HepG2 (cell line): ENCODE data around the gene SPTBN5. TPM values are rescaled to one million over a fixed set of nuclear protein-coding genes. Genes with fewer than 3 reads are reported as not detected.

Source experiments
- ATAC-seq: fragments of 200-7000 bp; cut with Tn5 transposase; 3 replicates; pipeline ENCODE4 v1.9.1; 2020; ENCODE audit warnings: mild to moderate bottlenecking, moderate library complexity
- BruUV-seq: library from RNA; stranded (reverse); fragments of 400-500 nt; replicated peaks from 2 replicates; lab custom pipeline; 2021; lab: Mats Ljungman, UMichigan
- CTCF ChIA-PET: fragments of 300-600 bp; formaldehyde crosslinking; extraction: SDS; loops from one replicate; lab custom pipeline; 2021; ENCODE audit warnings: low total read pairs, inconsistent platforms, low intra/inter-chr PET ratio; lab: Yijun Ruan, JAX
- POLR2A ChIA-PET: fragments of 350-600 bp; sonication (Branson Sonifier 250); formaldehyde crosslinking; loops from one replicate; lab custom pipeline; 2020; ENCODE audit warnings: antibody characterized with exemption, inconsistent platforms; lab: Yijun Ruan, JAX
- DNase-seq: peaks from one replicate; pipeline ENCODE4 v3.0.0-alpha.2; 2015; ENCODE audit warnings: low spot score
- FAIRE-seq: peaks from 3 replicates; lab custom pipeline; 2011; peaks lifted over from hg19 to GRCh38; lab: Jason Lieb, UNC
- H2AFZ ChIP-seq: one replicate; pipeline ENCODE4 v1.6.1; 2011; ENCODE audit warnings: low read length, inconsistent platforms
- H3K27ac ChIP-seq: fragments of 300-600 bp; 3 replicates; pipeline ENCODE4 v1.8.0; 2011; ENCODE audit warnings: mixed run types, mild to moderate bottlenecking, mixed read lengths, low read length, inconsistent platforms; ENCODE audit not compliant: insufficient read depth; ENCODE audit errors: extremely low read length
- H3K27me3 ChIP-seq, 2 experiments: fragments of 200-600 bp in 1 of 2; 2 replicates in 1 of 2; 3 replicates in 1 of 2; pipeline versions ENCODE4 v1.6.0 to v1.8.0; 2011; ENCODE audit warnings: low read length in 2 of 2, mild to moderate bottlenecking in 2 of 2, moderate library complexity in 2 of 2, inconsistent platforms in 1 of 2; ENCODE audit not compliant: insufficient read depth in 2 of 2, control insufficient read depth in 1 of 2
- H3K36me3 ChIP-seq, 2 experiments: fragments of 200-600 bp in 1 of 2; replicated peaks in 1 of 2; 2 replicates in 1 of 2; 3 replicates in 1 of 2; pipeline versions ENCODE4 v1.5.1 to v1.8.0; 2011; ENCODE audit warnings: low read length in 2 of 2, inconsistent platforms in 1 of 2; ENCODE audit not compliant: insufficient read depth in 2 of 2, control insufficient read depth in 1 of 2
- H3K4me1 ChIP-seq: 2 replicates; pipeline ENCODE4 v1.5.1; 2012; ENCODE audit warnings: low read length, inconsistent platforms; ENCODE audit not compliant: insufficient read depth
- H3K4me2 ChIP-seq: 2 replicates; pipeline ENCODE4 v1.6.0; 2011; ENCODE audit warnings: low read depth, low read length, inconsistent platforms
- H3K4me3 ChIP-seq, 3 experiments: fragments of 200-600 bp in 1 of 3; sonication (generic), shearing (Covaris generic) in 1 of 3; replicated peaks in 1 of 3; 2 replicates each; pipeline ENCODE4 v1.5.1; 2011 to 2016; ENCODE audit warnings: low read length in 3 of 3, inconsistent platforms in 2 of 3, low read depth in 2 of 3, mild to moderate bottlenecking in 2 of 3, control low read depth in 1 of 3, mixed read lengths in 1 of 3; ENCODE audit not compliant: insufficient read depth in 1 of 3
- H3K79me2 ChIP-seq: one replicate; pipeline ENCODE4 v1.6.1; 2011; ENCODE audit warnings: low read length, inconsistent platforms; ENCODE audit not compliant: insufficient read depth
- H3K9ac ChIP-seq: 2 replicates; pipeline ENCODE4 v1.6.0; 2011; ENCODE audit warnings: mild to moderate bottlenecking, low read depth, low read length, inconsistent platforms; ENCODE audit not compliant: insufficient read depth
- H3K9me3 ChIP-seq: 2 replicates; pipeline ENCODE4 v1.5.1; 2012; ENCODE audit warnings: mild to moderate bottlenecking, low read length
- H4K20me1 ChIP-seq: 2 replicates; pipeline ENCODE4 v1.6.0; 2011; ENCODE audit warnings: inconsistent platforms, mild to moderate bottlenecking, low read length, moderate library complexity; ENCODE audit not compliant: insufficient read depth
- AHDC1 ChIP-seq: sonication (generic); formaldehyde crosslinking; IDR thresholded peaks from 2 replicates; pipeline ENCODE4 v1.5.1; 2020; ENCODE audit warnings: mild to moderate bottlenecking, missing genetic modification reagents, borderline replicate concordance
- ARID4A ChIP-seq: sonication (generic); formaldehyde crosslinking; IDR thresholded peaks from 2 replicates; pipeline ENCODE4 v1.5.0; 2020; ENCODE audit warnings: mild to moderate bottlenecking, missing genetic modification reagents, borderline replicate concordance
- IKZF5 ChIP-seq: IDR thresholded peaks from 2 replicates; pipeline ENCODE4 v1.6.1; 2018; ENCODE audit warnings: missing genetic modification reagents, mild to moderate bottlenecking, missing compliant biosample characterization
- POLR2AphosphoS2 ChIP-seq: IDR thresholded peaks from 2 replicates; pipeline ENCODE4 v1.6.1; 2011; ENCODE audit warnings: low read depth, low read length, improper control_type of control experiment
- TBX2 ChIP-seq: sonication (generic); formaldehyde crosslinking; IDR thresholded peaks from 2 replicates; pipeline ENCODE4 v1.5.0; 2020; ENCODE audit warnings: missing genetic modification reagents, mild to moderate bottlenecking, borderline replicate concordance
- TBX3 ChIP-seq: fragments of 450-650 bp; IDR thresholded peaks from 2 replicates; pipeline ENCODE4 v1.6.1; 2017; ENCODE audit warnings: antibody characterized with exemption, mild to moderate bottlenecking, inconsistent platforms, borderline replicate concordance
- TEF ChIP-seq: sonication (generic); formaldehyde crosslinking; IDR thresholded peaks from 2 replicates; pipeline ENCODE4 v1.5.0; 2020; ENCODE audit warnings: missing genetic modification reagents
- ZNF564 ChIP-seq: sonication (generic); formaldehyde crosslinking; IDR thresholded peaks from 2 replicates; pipeline ENCODE4 v1.8.1; 2023; ENCODE audit warnings: mild to moderate bottlenecking, missing genetic modification reagents
- ZNF703 ChIP-seq: sonication (generic); formaldehyde crosslinking; IDR thresholded peaks from 2 replicates; pipeline ENCODE4 v1.5.1; 2020; ENCODE audit warnings: missing genetic modification reagents, mild to moderate bottlenecking, moderate library complexity, borderline replicate concordance
- ZSCAN9 ChIP-seq: IDR thresholded peaks from 2 replicates; pipeline ENCODE4 v1.6.1; 2016; ENCODE audit warnings: borderline replicate concordance
- WGBS: methylation state at CpG from one replicate; pipeline ENCODE4 v1.1.6; 2017; ENCODE audit warnings: low lambda C conversion rate; 5-methylcytosine and 5-hydroxymethylcytosine counted together
- in situ Hi-C: cut with HindIII; loops from 2 replicates; pipeline ENCODE4 v1.10.0; 2017; ENCODE audit warnings: low pct_unique_long_range_greater_than_20kb; ENCODE audit not compliant: extremely low pct_ligation_motif_present
- intact Hi-C: fragments of 100-400 bp; cut with micrococcal nuclease; formaldehyde crosslinking; loops from one replicate; pipeline ENCODE4 v1.10.0; 2022; ENCODE audit not compliant: unreplicated experiment
- polyA plus RNA-seq, 8 experiments: library from polyadenylated mRNA; depleted of rRNA in 3 of 8; stranded (reverse) in 7 of 8; unstranded in 1 of 8; fragments of >200 nt; fragmentation: Illumina TruSeq in 4 of 8; extraction: Trizol in 4 of 8; gene quantifications; 2 replicates each; pipeline versions ENCODE4 v1.2.1 to v1.2.3, GENCODE V29; 2011 to 2016; ENCODE audit warnings: low read depth in 4 of 8, missing spikeins in 1 of 8, mixed read lengths in 1 of 8; ENCODE audit not compliant: insufficient read depth in 1 of 8
- total RNA-seq, 5 experiments: library from RNA; depleted of rRNA; stranded (reverse); fragments of >200 nt; fragmentation: Illumina TruSeq; extraction: Trizol; gene quantifications; 2 replicates each; pipeline ENCODE4 v1.2.3, GENCODE V29; 2016; ENCODE audit warnings: low read depth in 1 of 5

The SPTBN5 gene
- total and polyA plus RNA-seq, 2 of the 13 experiments (the other 11 are each of a cell fraction or from before 2014, with no cell fraction given), result 0.01 to 0.07 TPM

GRCh38 chr15:41855261-41855961 lies 38.4 kb downstream of the SPTBN5 start (continued):
- TF ChIP-seq ARID4A (CRISPR knock-in tag), result no peak

- peaks cover 17% of the 10 kb centered on the region for H3K4me1 ChIP-seq
- no peak overlapping the region for H3K9ac ChIP-seq
- no peak overlapping the region for H2AFZ ChIP-seq
- H3K4me2 ChIP-seq, result no peak overlapping the region
- FAIRE-seq, result no peak
- intact Hi-C loops (no loop called here), in situ Hi-C loops (no loop called here)
- WGBS, result 63% methylated on average over 6 of the region's 9 CpGs
- ATAC-seq, result no peak
- no peak overlapping the region for H3K4me3 ChIP-seq
- DNase-seq, result no peak
- H4K20me1 ChIP-seq, result no peaks in the 10 kb centered on the region; the same call in 1 of the 2 replicates
- peaks cover 10 to 35% of the 10 kb centered on the region in 2 experiments; a peak in 4 of 5 replicates for H3K27me3 ChIP-seq
- CTCF ChIA-PET, result no interaction called here
- POLR2A ChIA-PET, result no interaction called here
- H3K27ac ChIP-seq, result no peak overlapping the region
- no peaks in the 10 kb centered on the region for H3K79me2 ChIP-seq
- no peaks in the 10 kb centered on the region for H3K9me3 ChIP-seq
- BruUV-seq, result no TSS peak
- no peaks in the 10 kb centered on the region for H3K36me3 ChIP-seq
- TF ChIP-seq ZNF703 (no peak), TBX2 (CRISPR knock-in tag) (no peak), POLR2AphosphoS2 (no peak), IKZF5 (CRISPR knock-in tag) (no peak), ZSCAN9 (CRISPR knock-in tag) (no peak), TEF (CRISPR knock-in tag) (no peak), TBX3 (no peak), AHDC1 (CRISPR knock-in tag) (no peak), ZNF564 (CRISPR knock-in tag) (no peak)
Measured at GRCh38 chr15:41854443-41854842, 39.4 kb downstream of the SPTBN5 start.
